Endothelial cell of umbilical vein (primary cell): ENCODE results near the gene MAT2A. TPM values are rescaled to one million over a fixed set of nuclear protein-coding genes. Genes with fewer than 3 reads are reported as not detected.

Experiments used
- BruUV-seq: library from RNA; stranded (reverse); fragments of 400-500 nt; replicated peaks from 2 replicates; lab custom pipeline; 2021; lab: Mats Ljungman, UMichigan
- CTCF ChIA-PET: fragments of 300-600, 350-600 bp; sonication (Branson Sonifier 250); formaldehyde crosslinking; loops from one replicate; lab custom pipeline; 2021; ENCODE audit warnings: antibody characterized with exemption, inconsistent platforms; lab: Charles Lee
- POLR2A ChIA-PET: fragments of 300-600, 350-600 bp; sonication (Branson Sonifier 250); formaldehyde crosslinking; loops from one replicate; lab custom pipeline; 2021; ENCODE audit warnings: antibody characterized with exemption, inconsistent platforms; lab: Charles Lee
- DNase-seq: peaks from one replicate; pipeline ENCODE4 v3.0.0-alpha.2; 2011; ENCODE audit warnings: low read depth, low spot score
- FAIRE-seq: peaks from 2 replicates; lab custom pipeline; 2011; peaks lifted over from hg19 to GRCh38; lab: Jason Lieb, UNC
- H2AFZ ChIP-seq: 2 replicates; pipeline ENCODE4 v1.6.0; 2012; ENCODE audit warnings: low read depth, low read length, control low read depth, inconsistent platforms
- H3K27ac ChIP-seq: 2 replicates; pipeline ENCODE4 v1.5.1; 2011; ENCODE audit warnings: low read depth, mild to moderate bottlenecking, control low read depth, low read length, moderate library complexity; ENCODE audit not compliant: insufficient read depth
- H3K27me3 ChIP-seq, 2 experiments: 2 replicates each; pipeline versions ENCODE4 v1.6.0 to v1.6.1; 2011; ENCODE audit warnings: low read length in 2 of 2, mixed read lengths in 1 of 2; ENCODE audit not compliant: control insufficient read depth in 2 of 2, insufficient read depth in 2 of 2
- H3K36me3 ChIP-seq, 2 experiments: 2 replicates in 1 of 2; 3 replicates in 1 of 2; pipeline ENCODE4 v1.5.1; 2011; ENCODE audit warnings: low read length in 2 of 2, mild to moderate bottlenecking in 1 of 2, moderate library complexity in 1 of 2; ENCODE audit not compliant: control insufficient read depth in 2 of 2, insufficient read depth in 2 of 2; ENCODE audit errors: extremely low read depth in 1 of 2
- H3K4me1 ChIP-seq: 3 replicates; pipeline ENCODE4 v1.5.1; 2011; ENCODE audit warnings: mild to moderate bottlenecking, low read length; ENCODE audit not compliant: control insufficient read depth, insufficient read depth; ENCODE audit errors: extremely low read depth
- H3K4me2 ChIP-seq: 2 replicates; pipeline ENCODE4 v1.6.1; 2011; ENCODE audit warnings: low read length, control low read depth, mixed read lengths; ENCODE audit not compliant: insufficient read depth
- H3K4me3 ChIP-seq, 3 experiments: fragments of 200-600 bp in 1 of 3; sonication (generic), shearing (Covaris generic) in 1 of 3; replicated peaks in 1 of 3; 2 replicates each; pipeline ENCODE4 v1.5.1; 2011 to 2016; ENCODE audit warnings: control low read depth in 3 of 3, low read length in 3 of 3, mild to moderate bottlenecking in 2 of 3, inconsistent platforms in 1 of 3, low read depth in 1 of 3, moderate library complexity in 1 of 3; ENCODE audit not compliant: insufficient read depth in 1 of 3
- H3K79me2 ChIP-seq: 2 replicates; pipeline ENCODE4 v1.6.0; 2012; ENCODE audit warnings: low read length, inconsistent platforms; ENCODE audit not compliant: control insufficient read depth, insufficient read depth
- H3K9ac ChIP-seq: replicated peaks from 2 replicates; pipeline ENCODE3; 2011; ENCODE audit warnings: low read length, control low read depth; ENCODE audit not compliant: insufficient read depth; ENCODE audit errors: extremely low read depth
- H3K9me1 ChIP-seq: replicated peaks from 3 replicates; pipeline ENCODE4 v1.6.0; 2011; ENCODE audit warnings: mild to moderate bottlenecking, low read length; ENCODE audit not compliant: control insufficient read depth, insufficient read depth; ENCODE audit errors: extremely low read depth
- H3K9me3 ChIP-seq: replicated peaks from 2 replicates; pipeline ENCODE4 v1.5.1; 2012; ENCODE audit warnings: low read length, inconsistent platforms; ENCODE audit not compliant: control insufficient read depth, insufficient read depth
- H4K20me1 ChIP-seq: replicated peaks from 2 replicates; pipeline ENCODE3; 2011; ENCODE audit warnings: mild to moderate bottlenecking, low read length; ENCODE audit not compliant: control insufficient read depth, insufficient read depth; ENCODE audit errors: extremely low read depth
- EZH2 ChIP-seq: IDR thresholded peaks from 2 replicates; pipeline ENCODE4 v1.6.1; 2012; ENCODE audit warnings: borderline replicate concordance, low read depth, mild to moderate bottlenecking, moderate library complexity, low read length, inconsistent platforms; ENCODE audit not compliant: severe bottlenecking
- FOS ChIP-seq: IDR thresholded peaks from 2 replicates; pipeline ENCODE4 v1.6.1; 2011; ENCODE audit warnings: mild to moderate bottlenecking, low read length, moderate library complexity, borderline replicate concordance; ENCODE audit not compliant: insufficient read depth
- GATA2 ChIP-seq: IDR thresholded peaks from 2 replicates; pipeline ENCODE4 v1.7.0; 2011; ENCODE audit warnings: low read depth, mild to moderate bottlenecking, moderate library complexity, mixed read lengths, low read length; ENCODE audit not compliant: insufficient read length, insufficient read depth
- JUN ChIP-seq: IDR thresholded peaks from 2 replicates; pipeline ENCODE4 v1.6.1; 2011; ENCODE audit warnings: borderline replicate concordance, low read depth; ENCODE audit not compliant: insufficient read length, insufficient read depth
- MYC ChIP-seq: IDR thresholded peaks from one replicate; pipeline ENCODE4 v1.6.1; 2011; ENCODE audit warnings: mild to moderate bottlenecking, low read depth, low read length
- POLR2A ChIP-seq: IDR thresholded peaks from 2 replicates; pipeline ENCODE4 v1.6.1; 2012; ENCODE audit warnings: low read depth, mild to moderate bottlenecking, control low read depth, low read length
- POLR2AphosphoS5 ChIP-seq: IDR thresholded peaks from 2 replicates; pipeline ENCODE4 v1.6.1; 2012; ENCODE audit warnings: low read depth, mild to moderate bottlenecking, control low read depth, low read length, moderate library complexity; ENCODE audit not compliant: insufficient read depth
- dilution Hi-C: fragments of 300-500 bp; cut with MboI; formaldehyde crosslinking; loops from one replicate; pipeline ENCODE4 v1.15.0; 2019; ENCODE audit warnings: low sequenced_read_pairs; ENCODE audit not compliant: extremely low pct_ligation_motif_present
- intact Hi-C: fragments of 100-400 bp; cut with micrococcal nuclease; formaldehyde crosslinking; loops from one replicate; pipeline ENCODE4 v1.10.0; 2022
- polyA plus RNA-seq, 4 experiments: library from polyadenylated mRNA; depleted of rRNA in 3 of 4; stranded (reverse) in 3 of 4; unstranded in 1 of 4; fragments of >200 nt; gene quantifications; 2 replicates each; pipeline versions ENCODE4 v1.2.1 to v1.2.3, GENCODE V29; 2011 to 2012; ENCODE audit warnings: missing spikeins in 1 of 4
- total RNA-seq: library from RNA; stranded (reverse); gene quantifications from 2 replicates; pipeline ENCODE4 v1.2.3, GENCODE V29; 2021
- TF ChIP-seq, protein P1 (sequence below): IDR thresholded peaks from 2 replicates; pipeline ENCODE4 v1.6.1; 2011; ENCODE audit not compliant: insufficient read depth, insufficient read length
- TF ChIP-seq, protein P2 (sequence below), 2 donors: IDR thresholded peaks; 1 replicate in 1 of 2; 2 replicates in 1 of 2; pipeline ENCODE4 v1.5.1; 2011; ENCODE audit warnings: low read length in 2 of 2, mild to moderate bottlenecking in 2 of 2, moderate library complexity in 2 of 2, control low read depth in 1 of 2, inconsistent platforms in 1 of 2, low read depth in 1 of 2; ENCODE audit not compliant: insufficient read depth in 1 of 2; ENCODE audit errors: extremely low read depth in 1 of 2

The MAT2A gene
- total and polyA plus RNA-seq, 2 donors (not counting 3 experiments of a cell fraction or from before 2014, with no cell fraction given) = 172 to 257 TPM

DNA sequence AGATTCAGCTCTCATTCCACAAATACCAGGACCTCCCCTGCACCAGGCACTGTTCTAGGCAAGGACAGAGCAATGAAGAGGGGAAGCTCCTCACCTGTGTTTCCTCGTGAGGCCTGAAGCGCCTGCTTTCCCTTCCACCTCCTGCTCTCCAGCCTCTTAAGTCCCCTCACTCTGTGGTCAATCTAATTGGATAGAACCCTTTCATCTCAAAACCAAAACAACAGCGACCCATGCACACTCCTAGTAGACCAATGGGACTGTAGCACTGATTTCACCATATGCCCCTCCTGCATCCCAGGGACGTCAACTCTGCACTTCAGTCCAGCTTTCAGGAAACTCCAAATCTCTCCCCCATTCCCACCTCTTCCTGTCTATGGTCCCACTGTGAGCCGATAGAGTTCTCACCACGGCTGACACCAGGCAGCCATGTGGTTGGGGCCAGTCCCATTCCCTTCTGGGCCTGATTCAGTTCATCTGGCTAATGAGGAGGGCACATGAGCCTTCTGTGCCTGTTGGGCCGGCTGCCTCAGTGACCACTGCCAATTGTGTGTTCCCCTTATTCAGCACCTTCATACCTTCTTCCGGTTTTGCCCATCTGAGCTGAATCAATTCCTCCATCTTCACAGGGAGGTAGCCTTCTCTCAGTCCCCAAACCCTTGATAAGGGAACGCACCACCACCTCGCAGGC is 33.3 kb upstream of the MAT2A start:
- dilution Hi-C loops = no loop called here
- no peaks in the 10 kb centered on the region for H3K9me1 ChIP-seq
- H3K9me3 ChIP-seq = no peaks in the 10 kb centered on the region
- DNase-seq (no peak), FAIRE-seq (no peak)
- H3K27me3 ChIP-seq = no peaks in the 10 kb centered on the region
- H3K4me1 ChIP-seq = peaks cover 40% of the 10 kb centered on the region
- TF ChIP-seq GATA2 = no peak
- no peak for TF ChIP-seq EZH2
- TF ChIP-seq FOS = no peak
- no peak for TF ChIP-seq MYC
- no peak for TF ChIP-seq POLR2A
- no peak for TF ChIP-seq POLR2AphosphoS5
- TF ChIP-seq, protein P1, sequence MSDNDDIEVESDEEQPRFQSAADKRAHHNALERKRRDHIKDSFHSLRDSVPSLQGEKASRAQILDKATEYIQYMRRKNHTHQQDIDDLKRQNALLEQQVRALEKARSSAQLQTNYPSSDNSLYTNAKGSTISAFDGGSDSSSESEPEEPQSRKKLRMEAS = no peak
- TF ChIP-seq, protein P2, sequence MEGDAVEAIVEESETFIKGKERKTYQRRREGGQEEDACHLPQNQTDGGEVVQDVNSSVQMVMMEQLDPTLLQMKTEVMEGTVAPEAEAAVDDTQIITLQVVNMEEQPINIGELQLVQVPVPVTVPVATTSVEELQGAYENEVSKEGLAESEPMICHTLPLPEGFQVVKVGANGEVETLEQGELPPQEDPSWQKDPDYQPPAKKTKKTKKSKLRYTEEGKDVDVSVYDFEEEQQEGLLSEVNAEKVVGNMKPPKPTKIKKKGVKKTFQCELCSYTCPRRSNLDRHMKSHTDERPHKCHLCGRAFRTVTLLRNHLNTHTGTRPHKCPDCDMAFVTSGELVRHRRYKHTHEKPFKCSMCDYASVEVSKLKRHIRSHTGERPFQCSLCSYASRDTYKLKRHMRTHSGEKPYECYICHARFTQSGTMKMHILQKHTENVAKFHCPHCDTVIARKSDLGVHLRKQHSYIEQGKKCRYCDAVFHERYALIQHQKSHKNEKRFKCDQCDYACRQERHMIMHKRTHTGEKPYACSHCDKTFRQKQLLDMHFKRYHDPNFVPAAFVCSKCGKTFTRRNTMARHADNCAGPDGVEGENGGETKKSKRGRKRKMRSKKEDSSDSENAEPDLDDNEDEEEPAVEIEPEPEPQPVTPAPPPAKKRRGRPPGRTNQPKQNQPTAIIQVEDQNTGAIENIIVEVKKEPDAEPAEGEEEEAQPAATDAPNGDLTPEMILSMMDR (IDR thresholded peaks at IDR 0.05; ENCODE audit: extremely low read depth in 1 of 2, insufficient read depth in 1 of 2, low read depth in 1 of 2, low read length in 2 of 2) = no peak
- no peak for TF ChIP-seq JUN
- BruUV-seq = no TSS peak
- no peak overlapping the region for H3K4me2 ChIP-seq
- no peak overlapping the region for H2AFZ ChIP-seq
- intact Hi-C loops = loop anchor here (1.0 kb wide), 2 partner anchors 33 to 85 kb away; no protein-coding TSS in a partner anchor
- H3K4me3 ChIP-seq = no peak overlapping the region
- POLR2A ChIA-PET = interaction anchor here (1.8 to 3.0 kb wide), 2 partner anchors 34 to 40 kb away, joined by 5 to 48 read pairs; partner anchors contain the start of gene MAT2A
- H3K9ac ChIP-seq = no peak overlapping the region
- H3K79me2 ChIP-seq = no peaks in the 10 kb centered on the region
- no peaks in the 10 kb centered on the region for H3K36me3 ChIP-seq
- peak overlapping the region; percentile 25 for H3K27ac ChIP-seq
- CTCF ChIA-PET = interaction anchor here (0.9 to 2.4 kb wide), 10 partner anchors 14 to 110 kb away, joined by 3 to 16 read pairs (median 4); partner anchors contain the start of genes MAT2A and USP39
- H4K20me1 ChIP-seq = no peaks in the 10 kb centered on the region
